HepG2 (cell line): ENCODE measurements around the gene HPD. TPM values are rescaled to one million over a fixed set of nuclear protein-coding genes. Genes with fewer than 3 reads are reported as not detected.

Experiments used
- CHD4 ChIP-seq: fragments of 200-600 bp; sonication (generic); IDR thresholded peaks from 2 replicates; pipeline ENCODE4 v1.7.0; 2017; ENCODE audit warnings: mild to moderate bottlenecking, low read length, borderline replicate concordance
- DNMT1 ChIP-seq: sonication (generic); formaldehyde crosslinking; IDR thresholded peaks from 2 replicates; pipeline ENCODE4 v1.5.1; 2020; ENCODE audit warnings: mild to moderate bottlenecking, missing genetic modification reagents
- HNRNPK ChIP-seq: fragments of 200-400 bp; formaldehyde crosslinking; IDR thresholded peaks from 2 replicates; pipeline ENCODE4 v1.6.1; 2018; ENCODE audit warnings: low read length, low read depth, moderate library complexity, mild to moderate bottlenecking; ENCODE audit not compliant: poor library complexity, severe bottlenecking
- KAT7 ChIP-seq: IDR thresholded peaks from 2 replicates; pipeline ENCODE4 v1.6.1; 2018; ENCODE audit warnings: borderline replicate concordance, missing compliant biosample characterization
- MIER3 ChIP-seq: IDR thresholded peaks from 2 replicates; pipeline ENCODE4 v1.6.1; 2016; ENCODE audit warnings: missing compliant biosample characterization, borderline replicate concordance
- RFX1 ChIP-seq: fragments of 450-650 bp; IDR thresholded peaks from 2 replicates; pipeline ENCODE4 v1.6.1; 2017
- SSRP1 ChIP-seq: IDR thresholded peaks from 2 replicates; pipeline ENCODE4 v1.6.1; 2016; ENCODE audit warnings: control low read depth
- ZNF678 ChIP-seq: sonication (generic); formaldehyde crosslinking; IDR thresholded peaks from 2 replicates; pipeline ENCODE4 v1.4.0; 2020; ENCODE audit warnings: mild to moderate bottlenecking, missing genetic modification reagents
- ZNF747 ChIP-seq: sonication (generic); formaldehyde crosslinking; IDR thresholded peaks from 2 replicates; pipeline ENCODE4 v1.8.1; 2023; ENCODE audit warnings: missing genetic modification reagents, mild to moderate bottlenecking, borderline replicate concordance
- polyA plus RNA-seq, 8 experiments: library from polyadenylated mRNA; depleted of rRNA in 3 of 8; stranded (reverse) in 7 of 8; unstranded in 1 of 8; fragments of >200 nt; fragmentation: Illumina TruSeq in 4 of 8; extraction: Trizol in 4 of 8; gene quantifications; 2 replicates each; pipeline versions ENCODE4 v1.2.1 to v1.2.3, GENCODE V29; 2011 to 2016; ENCODE audit warnings: low read depth in 4 of 8, missing spikeins in 1 of 8, mixed read lengths in 1 of 8; ENCODE audit not compliant: insufficient read depth in 1 of 8
- total RNA-seq, 5 experiments: library from RNA; depleted of rRNA; stranded (reverse); fragments of >200 nt; fragmentation: Illumina TruSeq; extraction: Trizol; gene quantifications; 2 replicates each; pipeline ENCODE4 v1.2.3, GENCODE V29; 2016; ENCODE audit warnings: low read depth in 1 of 5
- TF ChIP-seq, protein P1 (sequence below): IDR thresholded peaks from 2 replicates; pipeline ENCODE4 v1.4.0; 2020; ENCODE audit warnings: mild to moderate bottlenecking, missing genetic modification reagents
- TF ChIP-seq, protein P2 (sequence below): sonication (generic); formaldehyde crosslinking; IDR thresholded peaks from 2 replicates; pipeline ENCODE4 v1.5.0; 2020; ENCODE audit warnings: mild to moderate bottlenecking, low read depth, missing genetic modification reagents, borderline replicate concordance
- TF ChIP-seq, protein P3 (sequence below): sonication (generic); formaldehyde crosslinking; IDR thresholded peaks from 2 replicates; pipeline ENCODE4 v1.4.0; 2020; ENCODE audit warnings: missing genetic modification reagents
- TF ChIP-seq, protein P4 (sequence below): sonication (generic); formaldehyde crosslinking; IDR thresholded peaks from 2 replicates; pipeline ENCODE4 v1.4.0; 2020; ENCODE audit warnings: missing genetic modification reagents, borderline replicate concordance
- TF ChIP-seq, protein P5 (sequence below): sonication (generic); formaldehyde crosslinking; IDR thresholded peaks from 2 replicates; pipeline ENCODE4 v1.4.0; 2020; ENCODE audit warnings: missing genetic modification reagents, borderline replicate concordance

The HPD gene
- total and polyA plus RNA-seq, 2 of the 13 experiments (the other 11 are each of a cell fraction or from before 2014, with no cell fraction given), result 120 to 195 TPM

DNA sequence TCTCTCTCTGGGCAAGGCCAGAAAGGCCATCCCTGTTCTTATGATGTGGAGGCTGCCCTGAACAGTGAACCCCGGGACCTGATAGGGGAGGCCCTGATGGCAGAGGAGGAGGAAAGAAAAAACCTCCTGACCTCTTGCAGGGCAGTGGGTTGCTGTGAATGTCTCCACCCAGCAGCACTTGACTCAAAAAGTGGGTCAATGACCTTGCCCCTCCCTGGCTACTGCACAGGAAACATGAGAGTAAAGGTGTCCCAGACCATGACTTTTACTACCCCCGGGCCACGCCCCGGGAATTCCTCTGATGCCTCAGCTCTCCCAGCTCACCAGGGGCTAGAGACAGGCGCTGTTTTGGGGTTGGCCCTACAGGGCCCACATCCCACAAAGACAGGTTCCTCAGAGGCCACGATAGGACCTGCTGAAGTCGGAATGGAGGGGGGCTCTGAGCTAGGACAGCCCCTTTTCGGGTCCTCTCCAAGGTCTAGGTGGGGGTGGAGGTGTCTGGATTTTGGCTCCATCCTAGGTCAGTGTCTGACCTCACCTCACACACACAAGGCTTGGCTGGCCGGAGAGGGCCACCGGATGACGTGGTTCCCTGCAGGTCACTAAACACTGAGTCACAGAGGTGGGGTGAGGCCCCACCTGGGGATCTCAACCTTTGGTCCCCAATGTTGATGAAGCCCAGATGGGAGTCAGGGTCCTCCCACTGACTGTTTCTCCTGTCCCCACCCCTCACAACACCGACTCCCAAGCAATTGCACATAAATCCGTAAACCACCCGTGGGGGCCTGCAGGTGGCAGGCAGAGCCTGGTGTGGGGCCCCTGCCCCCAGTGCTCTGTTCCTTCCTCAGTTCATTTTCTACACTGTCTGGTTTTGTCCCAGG, 66.7 kb downstream of the HPD start (continued):
- peak; percentile 24; the same call in 1 of the 2 replicates for TF ChIP-seq SSRP1
- TF ChIP-seq HNRNPK, result no peak
- no peak for TF ChIP-seq ZNF678
- TF ChIP-seq RFX1, result no peak
- TF ChIP-seq, protein P1, sequence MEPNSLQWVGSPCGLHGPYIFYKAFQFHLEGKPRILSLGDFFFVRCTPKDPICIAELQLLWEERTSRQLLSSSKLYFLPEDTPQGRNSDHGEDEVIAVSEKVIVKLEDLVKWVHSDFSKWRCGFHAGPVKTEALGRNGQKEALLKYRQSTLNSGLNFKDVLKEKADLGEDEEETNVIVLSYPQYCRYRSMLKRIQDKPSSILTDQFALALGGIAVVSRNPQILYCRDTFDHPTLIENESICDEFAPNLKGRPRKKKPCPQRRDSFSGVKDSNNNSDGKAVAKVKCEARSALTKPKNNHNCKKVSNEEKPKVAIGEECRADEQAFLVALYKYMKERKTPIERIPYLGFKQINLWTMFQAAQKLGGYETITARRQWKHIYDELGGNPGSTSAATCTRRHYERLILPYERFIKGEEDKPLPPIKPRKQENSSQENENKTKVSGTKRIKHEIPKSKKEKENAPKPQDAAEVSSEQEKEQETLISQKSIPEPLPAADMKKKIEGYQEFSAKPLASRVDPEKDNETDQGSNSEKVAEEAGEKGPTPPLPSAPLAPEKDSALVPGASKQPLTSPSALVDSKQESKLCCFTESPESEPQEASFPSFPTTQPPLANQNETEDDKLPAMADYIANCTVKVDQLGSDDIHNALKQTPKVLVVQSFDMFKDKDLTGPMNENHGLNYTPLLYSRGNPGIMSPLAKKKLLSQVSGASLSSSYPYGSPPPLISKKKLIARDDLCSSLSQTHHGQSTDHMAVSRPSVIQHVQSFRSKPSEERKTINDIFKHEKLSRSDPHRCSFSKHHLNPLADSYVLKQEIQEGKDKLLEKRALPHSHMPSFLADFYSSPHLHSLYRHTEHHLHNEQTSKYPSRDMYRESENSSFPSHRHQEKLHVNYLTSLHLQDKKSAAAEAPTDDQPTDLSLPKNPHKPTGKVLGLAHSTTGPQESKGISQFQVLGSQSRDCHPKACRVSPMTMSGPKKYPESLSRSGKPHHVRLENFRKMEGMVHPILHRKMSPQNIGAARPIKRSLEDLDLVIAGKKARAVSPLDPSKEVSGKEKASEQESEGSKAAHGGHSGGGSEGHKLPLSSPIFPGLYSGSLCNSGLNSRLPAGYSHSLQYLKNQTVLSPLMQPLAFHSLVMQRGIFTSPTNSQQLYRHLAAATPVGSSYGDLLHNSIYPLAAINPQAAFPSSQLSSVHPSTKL, result peak; percentile 58; the same call in 1 of the 2 replicates
- TF ChIP-seq, protein P2, sequence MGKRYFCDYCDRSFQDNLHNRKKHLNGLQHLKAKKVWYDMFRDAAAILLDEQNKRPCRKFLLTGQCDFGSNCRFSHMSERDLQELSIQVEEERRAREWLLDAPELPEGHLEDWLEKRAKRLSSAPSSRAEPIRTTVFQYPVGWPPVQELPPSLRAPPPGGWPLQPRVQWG, result no peak
- TF ChIP-seq, protein P3, sequence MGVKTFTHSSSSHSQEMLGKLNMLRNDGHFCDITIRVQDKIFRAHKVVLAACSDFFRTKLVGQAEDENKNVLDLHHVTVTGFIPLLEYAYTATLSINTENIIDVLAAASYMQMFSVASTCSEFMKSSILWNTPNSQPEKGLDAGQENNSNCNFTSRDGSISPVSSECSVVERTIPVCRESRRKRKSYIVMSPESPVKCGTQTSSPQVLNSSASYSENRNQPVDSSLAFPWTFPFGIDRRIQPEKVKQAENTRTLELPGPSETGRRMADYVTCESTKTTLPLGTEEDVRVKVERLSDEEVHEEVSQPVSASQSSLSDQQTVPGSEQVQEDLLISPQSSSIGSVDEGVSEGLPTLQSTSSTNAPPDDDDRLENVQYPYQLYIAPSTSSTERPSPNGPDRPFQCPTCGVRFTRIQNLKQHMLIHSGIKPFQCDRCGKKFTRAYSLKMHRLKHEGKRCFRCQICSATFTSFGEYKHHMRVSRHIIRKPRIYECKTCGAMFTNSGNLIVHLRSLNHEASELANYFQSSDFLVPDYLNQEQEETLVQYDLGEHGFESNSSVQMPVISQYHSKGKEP, result no peak
- no peak for TF ChIP-seq MIER3
- no peak for TF ChIP-seq KAT7 (CRISPR knock-in tag)
- no peak for TF ChIP-seq CHD4
- TF ChIP-seq DNMT1 (CRISPR knock-in tag), result no peak
- TF ChIP-seq ZNF747, result no peak
- TF ChIP-seq, protein P4, sequence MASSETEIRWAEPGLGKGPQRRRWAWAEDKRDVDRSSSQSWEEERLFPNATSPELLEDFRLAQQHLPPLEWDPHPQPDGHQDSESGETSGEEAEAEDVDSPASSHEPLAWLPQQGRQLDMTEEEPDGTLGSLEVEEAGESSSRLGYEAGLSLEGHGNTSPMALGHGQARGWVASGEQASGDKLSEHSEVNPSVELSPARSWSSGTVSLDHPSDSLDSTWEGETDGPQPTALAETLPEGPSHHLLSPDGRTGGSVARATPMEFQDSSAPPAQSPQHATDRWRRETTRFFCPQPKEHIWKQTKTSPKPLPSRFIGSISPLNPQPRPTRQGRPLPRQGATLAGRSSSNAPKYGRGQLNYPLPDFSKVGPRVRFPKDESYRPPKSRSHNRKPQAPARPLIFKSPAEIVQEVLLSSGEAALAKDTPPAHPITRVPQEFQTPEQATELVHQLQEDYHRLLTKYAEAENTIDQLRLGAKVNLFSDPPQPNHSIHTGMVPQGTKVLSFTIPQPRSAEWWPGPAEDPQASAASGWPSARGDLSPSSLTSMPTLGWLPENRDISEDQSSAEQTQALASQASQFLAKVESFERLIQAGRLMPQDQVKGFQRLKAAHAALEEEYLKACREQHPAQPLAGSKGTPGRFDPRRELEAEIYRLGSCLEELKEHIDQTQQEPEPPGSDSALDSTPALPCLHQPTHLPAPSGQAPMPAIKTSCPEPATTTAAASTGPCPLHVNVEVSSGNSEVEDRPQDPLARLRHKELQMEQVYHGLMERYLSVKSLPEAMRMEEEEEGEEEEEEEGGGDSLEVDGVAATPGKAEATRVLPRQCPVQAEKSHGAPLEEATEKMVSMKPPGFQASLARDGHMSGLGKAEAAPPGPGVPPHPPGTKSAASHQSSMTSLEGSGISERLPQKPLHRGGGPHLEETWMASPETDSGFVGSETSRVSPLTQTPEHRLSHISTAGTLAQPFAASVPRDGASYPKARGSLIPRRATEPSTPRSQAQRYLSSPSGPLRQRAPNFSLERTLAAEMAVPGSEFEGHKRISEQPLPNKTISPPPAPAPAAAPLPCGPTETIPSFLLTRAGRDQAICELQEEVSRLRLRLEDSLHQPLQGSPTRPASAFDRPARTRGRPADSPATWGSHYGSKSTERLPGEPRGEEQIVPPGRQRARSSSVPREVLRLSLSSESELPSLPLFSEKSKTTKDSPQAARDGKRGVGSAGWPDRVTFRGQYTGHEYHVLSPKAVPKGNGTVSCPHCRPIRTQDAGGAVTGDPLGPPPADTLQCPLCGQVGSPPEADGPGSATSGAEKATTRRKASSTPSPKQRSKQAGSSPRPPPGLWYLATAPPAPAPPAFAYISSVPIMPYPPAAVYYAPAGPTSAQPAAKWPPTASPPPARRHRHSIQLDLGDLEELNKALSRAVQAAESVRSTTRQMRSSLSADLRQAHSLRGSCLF (CRISPR knock-in tag), result no peak
- TF ChIP-seq, protein P5, sequence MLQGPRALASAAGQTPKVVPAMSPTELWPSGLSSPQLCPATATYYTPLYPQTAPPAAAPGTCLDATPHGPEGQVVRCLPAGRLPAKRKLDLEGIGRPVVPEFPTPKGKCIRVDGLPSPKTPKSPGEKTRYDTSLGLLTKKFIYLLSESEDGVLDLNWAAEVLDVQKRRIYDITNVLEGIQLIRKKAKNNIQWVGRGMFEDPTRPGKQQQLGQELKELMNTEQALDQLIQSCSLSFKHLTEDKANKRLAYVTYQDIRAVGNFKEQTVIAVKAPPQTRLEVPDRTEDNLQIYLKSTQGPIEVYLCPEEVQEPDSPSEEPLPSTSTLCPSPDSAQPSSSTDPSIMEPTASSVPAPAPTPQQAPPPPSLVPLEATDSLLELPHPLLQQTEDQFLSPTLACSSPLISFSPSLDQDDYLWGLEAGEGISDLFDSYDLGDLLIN (CRISPR knock-in tag), result no peak
